ENCODE results near the gene SH2B2. TPM values are rescaled to one million over a fixed set of nuclear protein-coding genes. Genes with fewer than 3 reads are reported as not detected.

SH2B2 gene
- total RNA-seq, 4 donors from 2014 or later, result 32.7 to 62.0 (median 43.5) TPM

DNA sequence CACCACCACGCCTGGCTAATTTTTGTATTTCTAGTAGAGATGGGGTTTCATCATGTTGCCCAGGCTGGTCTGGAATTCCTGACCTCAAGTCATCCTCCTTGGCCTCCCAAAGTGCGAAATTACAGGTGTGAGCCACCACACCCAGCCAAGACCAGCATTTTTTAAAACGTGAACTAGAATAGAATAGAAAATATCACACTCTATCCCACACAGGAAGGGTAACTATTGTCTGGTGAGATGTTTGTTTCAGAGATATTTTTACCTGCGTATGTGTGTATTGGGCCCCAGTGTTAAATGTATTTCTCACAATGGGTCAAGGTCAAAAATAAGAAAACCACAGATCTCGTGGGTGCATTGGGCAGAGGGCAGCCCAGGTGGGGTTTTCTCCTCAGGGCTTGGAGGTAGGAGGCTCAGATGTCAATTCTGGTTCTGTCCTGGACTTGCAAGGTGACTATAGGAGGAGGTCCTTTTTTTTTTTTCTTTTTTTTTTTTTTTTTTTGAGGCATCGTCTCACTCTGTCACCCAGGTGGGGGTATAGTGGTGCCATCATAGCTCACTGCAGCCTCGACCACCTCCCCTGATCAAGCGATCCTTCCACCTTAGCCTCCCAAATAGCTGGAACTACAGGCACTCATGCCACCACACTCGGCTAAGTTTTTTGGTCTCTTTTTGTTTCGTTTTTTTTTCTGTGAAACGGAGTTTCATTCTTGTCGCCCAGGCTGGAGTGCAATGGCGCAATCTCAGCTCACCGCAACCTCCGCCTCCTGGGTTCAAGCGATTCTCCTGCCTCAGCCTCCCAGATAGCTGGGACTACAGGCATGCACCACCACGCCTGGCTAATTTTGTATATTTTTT, 19.0 kb downstream of the SH2B2 start:
- Histone ChIP-seq H3K9me3 (no peaks in the 10 kb centered on the region), H3K36me3 (no peaks in the 10 kb centered on the region), H3K27ac (peak overlapping the region; percentile 89 to 98 (median 96)), H3K4me1 (peaks cover 61 to 64% of the 10 kb centered on the region in 2 donors), H3K4me3 (no peak overlapping the region), H3K27me3 (no peaks in the 10 kb centered on the region)
- TF ChIP-seq CTCF (IDR thresholded peaks at IDR 0.05 in 4 of 5, conservative IDR thresholded peaks at IDR 0.05 in 1 of 5) (no peak), POLR2A (IDR thresholded peaks at IDR 0.05) (no peak)
- ATAC-seq, result no peak
- in situ Hi-C loops (cut with MboI; ENCODE audit: low sequenced_read_pairs in 4 of 4), result no loop called here
- intact Hi-C loops (cut with DNase I; ENCODE audit: low total_unique reads), result loop anchor here (2.0 to 5.0 kb wide), 2 partner anchors 19 to 57 kb away; partner anchors contain the start of gene SH2B2
- DNase-seq, result no peak

DNA sequence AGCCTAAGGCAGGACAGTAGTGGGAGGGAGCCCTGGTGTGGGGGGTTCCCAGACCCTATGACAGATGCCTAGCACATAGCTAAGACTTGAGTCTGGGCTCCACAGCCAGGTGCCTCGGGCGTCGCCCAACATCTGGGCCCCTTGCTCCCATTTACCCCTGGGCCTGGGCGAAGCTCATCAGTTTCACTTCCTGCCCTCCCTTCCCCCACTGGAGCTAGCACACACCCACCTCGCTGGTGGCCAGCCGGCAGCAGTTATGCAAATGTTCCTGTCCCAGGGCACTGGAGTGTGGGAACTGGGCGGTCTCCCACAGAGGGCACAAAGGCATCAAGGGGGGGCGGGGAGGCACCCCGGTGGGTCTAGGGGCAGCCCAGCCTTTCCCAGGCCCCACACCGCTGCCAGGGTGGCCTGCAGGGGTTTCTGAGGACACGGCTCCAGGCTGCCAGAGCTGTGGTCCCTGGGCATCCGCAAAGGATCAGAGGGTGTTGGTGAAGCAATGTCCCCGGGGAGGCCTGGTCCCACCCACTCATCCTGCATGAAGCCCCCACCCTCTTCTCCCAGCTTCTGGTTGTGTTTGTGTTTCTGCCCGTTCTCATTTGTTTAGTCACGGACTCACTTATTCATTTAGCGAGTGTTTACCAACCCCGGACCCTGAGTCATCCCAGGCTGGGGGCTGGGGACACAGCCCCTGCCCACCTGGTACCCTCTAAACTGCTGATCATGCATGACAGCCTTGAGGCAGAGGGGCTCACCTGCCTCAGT, 20.4 kb downstream of the SH2B2 start:
- Histone ChIP-seq H3K36me3 (no peaks in the 10 kb centered on the region), H3K27me3 (no peaks in the 10 kb centered on the region), H3K27ac (peak overlapping the region; percentile 61 to 98 (median 96)), H3K9me3 (no peaks in the 10 kb centered on the region), H3K4me3 (peak overlapping the region in 3 of 4 donors; percentile 20 to 40 (median 35)), H3K4me1 (peaks cover 56 to 57% of the 10 kb centered on the region in 2 donors)
- intact Hi-C loops (cut with DNase I; ENCODE audit: low total_unique reads) (loop anchor here (2.0 to 5.0 kb wide), 2 partner anchors 20 to 55 kb away; partner anchors contain the start of gene SH2B2), in situ Hi-C loops (cut with MboI; ENCODE audit: low sequenced_read_pairs in 4 of 4) (no loop called here)
- TF ChIP-seq POLR2A (IDR thresholded peaks at IDR 0.05), result no peak
- no peak for TF ChIP-seq CTCF (IDR thresholded peaks at IDR 0.05 in 4 of 5, conservative IDR thresholded peaks at IDR 0.05 in 1 of 5)
- DNase-seq (peak; percentile 76 to 90), ATAC-seq (peak; percentile 67 to 70)

DNA sequence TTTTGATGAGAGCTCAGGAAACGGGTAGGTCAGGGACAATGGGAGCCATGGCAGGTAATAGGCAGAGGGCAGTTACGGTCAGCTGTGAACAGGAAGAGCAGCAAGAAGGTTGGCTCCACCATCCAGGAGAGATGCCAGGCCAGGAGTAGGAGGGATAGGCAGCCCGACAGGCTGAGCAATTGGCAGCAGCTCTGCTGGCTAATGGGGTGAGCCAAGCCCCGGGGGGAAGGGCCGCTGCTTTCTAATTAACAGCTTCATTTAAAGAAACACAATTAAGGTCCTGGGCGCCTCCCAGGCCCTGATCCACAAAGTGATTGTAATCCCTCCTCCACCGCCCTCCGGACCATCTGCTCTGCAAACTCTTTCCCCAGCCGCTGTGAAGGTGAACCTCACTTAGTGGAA, 23.7 kb downstream of the SH2B2 start:
- intact Hi-C loops (cut with DNase I; ENCODE audit: low total_unique reads), result no loop called here
- no peak for TF ChIP-seq POLR2A (IDR thresholded peaks at IDR 0.05)
- no peak for TF ChIP-seq CTCF (IDR thresholded peaks at IDR 0.05 in 4 of 5, conservative IDR thresholded peaks at IDR 0.05 in 1 of 5)
- no peak overlapping the region for H3K4me3 ChIP-seq
- ATAC-seq (no peak), DNase-seq (no peak)
- no peak overlapping the region for H3K27ac ChIP-seq
- H3K36me3 ChIP-seq, result peaks cover 0 to 9% of the 10 kb centered on the region in 2 donors
- H3K27me3 ChIP-seq, result no peaks in the 10 kb centered on the region
- H3K9me3 ChIP-seq, result no peaks in the 10 kb centered on the region
- H3K4me1 ChIP-seq, result peaks cover 23% of the 10 kb centered on the region in 2 donors
- in situ Hi-C loops (cut with MboI; ENCODE audit: low sequenced_read_pairs in 4 of 4), result no loop called here

- Histone ChIP-seq H3K36me3 (peaks cover 0 to 13% of the 10 kb centered on the region in 2 donors), H3K9me3 (no peaks in the 10 kb centered on the region), H3K4me3 (no peak overlapping the region), H3K4me1 (peaks cover 4 to 5% of the 10 kb centered on the region in 2 donors), H3K27me3 (no peaks in the 10 kb centered on the region), H3K27ac (no peak overlapping the region)
- TF ChIP-seq POLR2A (IDR thresholded peaks at IDR 0.05) (no peak), CTCF (IDR thresholded peaks at IDR 0.05 in 4 of 5, conservative IDR thresholded peaks at IDR 0.05 in 1 of 5) (no peak)
- in situ Hi-C loops (cut with MboI; ENCODE audit: low sequenced_read_pairs in 4 of 4), result no loop called here
- intact Hi-C loops (cut with DNase I; ENCODE audit: low total_unique reads), result no loop called here
- no peak for ATAC-seq
- DNase-seq, result no peak
Measured at GRCh38 chr7:102312317-102312716, 25.6 kb downstream of the SH2B2 start.

Measured in gastrocnemius medialis (tissue), 4 donors.